Measurements from ENCODE around the gene PEX6.
"Not testable (repeated sequence)": the region's sequence is repeated elsewhere in the genome, so short reads cannot be mapped to it uniquely, and the experiment has no call there.

PEX6 gene

DNA sequence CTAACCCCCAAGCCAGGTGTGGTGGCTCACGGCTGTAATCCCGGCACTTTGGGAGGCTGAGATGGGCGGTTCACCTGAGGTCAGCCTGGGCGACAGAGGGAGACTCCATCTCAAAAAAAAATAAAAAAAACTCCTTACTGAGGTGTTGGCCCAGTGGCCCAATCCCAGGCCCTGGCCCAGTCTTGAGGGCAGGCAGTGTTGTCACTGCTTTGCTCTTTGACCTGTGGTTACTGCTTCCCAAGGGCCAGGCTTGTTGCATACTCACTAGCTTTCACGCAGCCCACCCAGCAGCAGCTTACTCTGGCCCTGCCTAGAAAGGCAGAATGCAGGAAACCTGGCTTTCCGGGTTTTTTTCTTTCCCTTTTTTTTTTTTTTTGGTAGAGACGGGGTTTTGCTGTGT, 36.5 kb downstream of the PEX6 start:
- no peak for TF ChIP-seq CTCF (IDR thresholded peaks at IDR 0.05)
- H3K4me3 ChIP-seq: no peak overlapping the region
- DNase-seq (ENCODE audit: low spot score): no peak
- H3K27ac ChIP-seq: no peak overlapping the region

DNA sequence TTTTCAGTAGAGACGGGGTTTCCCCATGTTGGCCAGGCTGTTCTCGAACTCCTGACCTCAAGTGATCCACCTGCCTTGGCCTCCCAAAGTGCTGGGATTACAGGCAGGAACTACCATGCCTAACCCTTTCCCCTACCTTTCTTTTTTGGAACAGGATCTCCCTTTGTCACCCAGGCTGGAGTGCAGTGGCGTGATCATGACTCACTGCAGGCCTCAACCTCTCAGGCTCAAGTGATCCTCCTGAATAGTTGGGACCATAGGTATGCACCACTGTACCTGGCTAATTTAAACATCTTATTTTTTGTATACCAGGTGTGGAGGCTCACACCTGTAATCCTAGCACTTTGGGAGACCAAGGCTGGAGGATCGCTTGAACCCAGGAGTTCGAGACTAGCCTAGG, 37.6 kb downstream of the PEX6 start:
- not testable (repeated sequence) for H3K4me3 ChIP-seq; DNase-seq (ENCODE audit: low spot score); H3K27ac ChIP-seq

GRCh38 chr6:42940493-42941045, 38.4 kb downstream of the PEX6 start:
- TF ChIP-seq CTCF (IDR thresholded peaks at IDR 0.05): no peak
- Histone ChIP-seq H3K27ac (no peak overlapping the region), H3K4me3 (no peak overlapping the region)
- DNase-seq (ENCODE audit: low spot score): no peak

DNA sequence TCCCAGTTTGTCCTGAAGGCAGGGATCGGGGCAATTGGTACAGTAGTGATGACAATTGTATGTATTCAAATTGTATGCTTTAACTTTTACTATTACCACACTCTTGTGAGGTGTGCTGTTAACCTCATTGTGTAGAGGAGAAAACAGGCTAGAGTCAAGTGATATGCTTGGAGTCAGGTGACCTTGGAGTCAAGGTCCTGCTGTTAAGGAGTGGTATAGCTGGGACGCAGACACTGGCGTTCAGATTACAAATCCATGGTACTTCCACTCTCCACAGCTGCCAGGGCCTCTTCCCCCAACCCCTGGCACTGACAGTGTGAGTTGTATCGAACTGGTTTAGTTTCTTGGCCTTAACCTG, 39.2 kb downstream of the PEX6 start:
- no peak overlapping the region for H3K4me3 ChIP-seq
- no peak overlapping the region for H3K27ac ChIP-seq
- no peak for DNase-seq (ENCODE audit: low spot score)
- TF ChIP-seq CTCF (IDR thresholded peaks at IDR 0.05): no peak

- DNase-seq (ENCODE audit: low spot score): no peak
- Histone ChIP-seq H3K27ac (no peak overlapping the region), H3K4me3 (no peak overlapping the region)
- TF ChIP-seq CTCF (IDR thresholded peaks at IDR 0.05): no peak
Measured at GRCh38 chr6:42938987-42939809, 39.8 kb downstream of the PEX6 start.

DNA sequence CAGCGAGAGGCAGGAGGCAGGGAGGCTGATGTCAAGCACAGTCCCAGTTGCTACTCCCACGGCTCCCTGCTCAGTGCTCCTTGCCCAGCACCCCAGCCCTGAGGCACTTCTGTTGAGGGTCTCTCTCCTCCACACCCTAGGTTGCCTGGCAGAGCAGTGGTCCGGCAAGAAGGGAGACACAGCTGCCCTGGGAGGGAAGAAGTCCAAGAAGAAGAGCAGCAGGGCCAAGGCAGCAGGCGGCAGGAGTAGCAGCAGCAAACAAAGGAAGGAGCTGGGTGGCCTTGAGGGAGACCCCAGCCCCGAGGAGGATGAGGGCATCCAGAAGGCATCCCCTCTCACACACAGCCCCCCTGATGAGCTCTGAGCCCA, 40.6 kb downstream of the PEX6 start:
- Histone ChIP-seq H3K4me3 (no peak overlapping the region), H3K27ac (no peak overlapping the region)
- DNase-seq (ENCODE audit: low spot score): no peak
- no peak for TF ChIP-seq CTCF (IDR thresholded peaks at IDR 0.05)

GRCh38 chr6:42937548-42938427, 41.2 kb downstream of the PEX6 start:
- TF ChIP-seq CTCF (IDR thresholded peaks at IDR 0.05): no peak
- no peak overlapping the region for H3K27ac ChIP-seq

More at GRCh38 chr6:42937548-42938427, 41.2 kb downstream of the PEX6 start:
- H3K4me3 ChIP-seq: no peak overlapping the region
- DNase-seq (ENCODE audit: low spot score): no peak
